Transverse colon (tissue), 4 donors: ENCODE results near the gene CNOT10.

Experiments used
- CTCF ChIP-seq, 5 experiments: fragments of 200-600 bp in 3 of 5; fragments of 450-650 bp in 2 of 5; sonication (generic) in 3 of 5; IDR thresholded peaks; 1 replicate in 2 of 5; 2 replicates in 3 of 5; pipeline ENCODE4 v1.5.1; 2016 to 2017; ENCODE audit warnings: antibody characterized with exemption in 5 of 5, inconsistent platforms in 3 of 5, mild to moderate bottlenecking in 2 of 5, moderate library complexity in 1 of 5
- POLR2A ChIP-seq: fragments of 450-650 bp; IDR thresholded peaks from one replicate; pipeline ENCODE4 v1.6.1; 2016; ENCODE audit warnings: antibody characterized with exemption, mild to moderate bottlenecking, moderate library complexity
- POLR2AphosphoS5 ChIP-seq, 3 donors: sonication (generic); formaldehyde crosslinking; IDR thresholded peaks; one replicate each; pipeline ENCODE4 v1.6.1; 2016; ENCODE audit warnings: antibody characterized with exemption in 3 of 3

GRCh38 chr3:32813180-32813579, 128.2 kb downstream of the CNOT10 start:
- no peak for TF ChIP-seq CTCF (IDR thresholded peaks at IDR 0.05)
- no peak for TF ChIP-seq POLR2A
- TF ChIP-seq POLR2AphosphoS5 (IDR thresholded peaks at IDR 0.05): no peak
